ENCODE results near the gene KRTAP9-6.
"Not testable (repeated sequence)": the region's sequence is repeated elsewhere in the genome, so short reads cannot be mapped to it uniquely, and the experiment has no call there.

KRTAP9-6 gene

GRCh38 chr17:41271858-41272257, 6.7 kb downstream of the KRTAP9-6 start:
- DNase-seq: no peak

- not testable (repeated sequence) for DNase-seq
These were observed 10.5 kb downstream of the KRTAP9-6 start, which contains the start of gene KRTAP9-7 for GRCh38 chr17:41275648-41276190. Gene KRTAP9-7, plus strand, starts transcription at chr17:41275698. Its CDS starts 0 bp downstream, at chr17:41275698.

GRCh38 chr17:41278176-41278955, 13.2 kb downstream of the KRTAP9-6 start:
- DNase-seq: no peak

GRCh38 chr17:41284043-41284442, 18.9 kb downstream of the KRTAP9-6 start:
- DNase-seq: no peak

- no peak for DNase-seq
These were observed 19.4 kb downstream of the KRTAP9-6 start for GRCh38 chr17:41284546-41284945.

GRCh38 chr17:41287050-41287449, 21.9 kb downstream of the KRTAP9-6 start:
- no peak for DNase-seq

GRCh38 chr17:41294016-41294415, 28.8 kb downstream of the KRTAP9-6 start:
- DNase-seq: no peak

GRCh38 chr17:41296846-41297245, 31.7 kb downstream of the KRTAP9-6 start:
- DNase-seq: no peak

GRCh38 chr17:41298458-41299135, 33.4 kb downstream of the KRTAP9-6 start:
- DNase-seq: no peak

- DNase-seq: no peak
These were observed 36.1 kb downstream of the KRTAP9-6 start for GRCh38 chr17:41301204-41301790.

- no peak for DNase-seq
These were observed 37.0 kb downstream of the KRTAP9-6 start, which contains the start of gene KRTAP29-1 for GRCh38 chr17:41301916-41302901. Gene KRTAP29-1, minus strand, starts transcription at chr17:41302851. Its CDS starts 0 bp downstream, at chr17:41302851.

- no peak for DNase-seq
These were observed 37.8 kb downstream of the KRTAP9-6 start for GRCh38 chr17:41302981-41303380.

GRCh38 chr17:41304091-41304490, 38.9 kb downstream of the KRTAP9-6 start:
- DNase-seq: no peak

- no peak for DNase-seq
These were observed 42.5 kb downstream of the KRTAP9-6 start for GRCh38 chr17:41307647-41308046.

- peak; percentile 62 for DNase-seq
These were observed 43.2 kb downstream of the KRTAP9-6 start for GRCh38 chr17:41308251-41308917.

- DNase-seq: peak; percentile 41
These were observed 43.8 kb downstream of the KRTAP9-6 start, which contains the start of gene KRTAP16-1 for GRCh38 chr17:41308918-41309359. Gene KRTAP16-1, minus strand, starts transcription at chr17:41309309. Its CDS starts 56 bp downstream, at chr17:41309253.

- no peak for DNase-seq
These were observed 45.9 kb downstream of the KRTAP9-6 start for GRCh38 chr17:41311111-41311510.

- no peak for DNase-seq
These were observed 50.1 kb downstream of the KRTAP9-6 start, which contains the start of gene KRTAP17-1 for GRCh38 chr17:41315204-41315794. Gene KRTAP17-1, minus strand, starts transcription at chr17:41315710. Its CDS starts 60 bp downstream, at chr17:41315650.
